Activated CD4-positive, alpha-beta memory T cell treated with anti-CD3 and anti-CD28 coated beads for 36 hours (primary cell): Measurements from ENCODE around the gene TNK2. TPM values are rescaled to one million over a fixed set of nuclear protein-coding genes. Genes with fewer than 3 reads are reported as not detected.

Source experiments
- CTCF ChIA-PET: fragments of 350-600 bp; sonication (Branson Sonifier 250); formaldehyde crosslinking; loops from one replicate; lab custom pipeline; 2021; ENCODE audit warnings: antibody characterized with exemption, inconsistent platforms; lab: Charles Lee
- POLR2A ChIA-PET: fragments of 350-600 bp; sonication (Branson Sonifier 250); formaldehyde crosslinking; loops from one replicate; lab custom pipeline; 2021; ENCODE audit warnings: antibody characterized with exemption; lab: Charles Lee
- DNase-seq: peaks from one replicate; pipeline ENCODE4 v3.0.0-alpha.2; 2020
- H3K27ac Mint-ChIP-seq: one replicate; pipeline ENCODE4 v1.8.0; 2021; ENCODE audit warnings: mixed read lengths
- H3K27me3 Mint-ChIP-seq: one replicate; pipeline ENCODE4 v1.8.0; 2021; ENCODE audit warnings: mixed read lengths
- H3K36me3 Mint-ChIP-seq: one replicate; pipeline ENCODE4 v1.8.0; 2021; ENCODE audit warnings: mixed read lengths
- H3K4me1 Mint-ChIP-seq: one replicate; pipeline ENCODE4 v1.8.0; 2021; ENCODE audit warnings: low read depth, mixed read lengths
- H3K4me3 Mint-ChIP-seq: one replicate; pipeline ENCODE4 v1.8.0; 2021; ENCODE audit warnings: mild to moderate bottlenecking, mixed read lengths
- H3K9me3 Mint-ChIP-seq: one replicate; pipeline ENCODE4 v1.8.0; 2021; ENCODE audit warnings: mixed read lengths
- intact Hi-C: fragments of 100-400 bp; cut with micrococcal nuclease; formaldehyde crosslinking; loops from one replicate; pipeline ENCODE4 v1.15.1; 2023
- total RNA-seq, 2 experiments: library from RNA; stranded (reverse); gene quantifications; one replicate each; pipeline ENCODE4 v1.2.3, GENCODE V29; 2021

The TNK2 gene
- total RNA-seq, 2 experiments from 2014 or later, result 59.9 to 67.1 TPM

GRCh38 chr3:195897081-195897852 is 11.1 kb downstream of the TNK2 start:
- H3K4me3 Mint-ChIP-seq, result peak overlapping the region; percentile 84
- H3K27me3 Mint-ChIP-seq, result no peaks in the 10 kb centered on the region
- ChIA-PET CTCF (interaction anchor here (1.1 to 7.0 kb wide), 6 partner anchors 10 to 626 kb away, joined by 3 to 109 read pairs (median 42); partner anchors contain the start of genes TNK2 and XXYLT1), POLR2A (interaction anchor here (4.3 kb wide), 1 partner anchor 11 kb away, joined by 51 read pairs; the partner anchor contains the start of gene TNK2)
- peak overlapping the region; percentile 89 for H3K27ac Mint-ChIP-seq
- peaks cover 2% of the 10 kb centered on the region for H3K36me3 Mint-ChIP-seq
- intact Hi-C loops, result loop anchor here (5.0 kb wide), 1 partner anchor 350 kb away; no protein-coding TSS in a partner anchor
- H3K9me3 Mint-ChIP-seq, result no peaks in the 10 kb centered on the region
- DNase-seq, result no peak
- H3K4me1 Mint-ChIP-seq, result peaks cover 59% of the 10 kb centered on the region

GRCh38 chr3:195896361-195897080 is 11.8 kb downstream of the TNK2 start:
- no peak for DNase-seq
- peaks cover 54% of the 10 kb centered on the region for H3K4me1 Mint-ChIP-seq
- ChIA-PET POLR2A (interaction anchor here (4.3 kb wide), 1 partner anchor 12 kb away, joined by 51 read pairs; the partner anchor contains the start of gene TNK2), CTCF (interaction anchor here (1.1 to 7.0 kb wide), 9 partner anchors 11 to 625 kb away, joined by 3 to 109 read pairs (median 4); partner anchors contain the start of genes TNK2 and XXYLT1)
- intact Hi-C loops, result loop anchor here (5.0 kb wide), 1 partner anchor 349 kb away; no protein-coding TSS in a partner anchor
- H3K27ac Mint-ChIP-seq, result peak overlapping the region; percentile 89
- H3K4me3 Mint-ChIP-seq, result peak overlapping the region; percentile 84
- no peaks in the 10 kb centered on the region for H3K27me3 Mint-ChIP-seq
- H3K9me3 Mint-ChIP-seq, result no peaks in the 10 kb centered on the region
- H3K36me3 Mint-ChIP-seq, result peaks cover 2% of the 10 kb centered on the region

GRCh38 chr3:195895861-195896360 is 12.4 kb downstream of the TNK2 start:
- Mint-ChIP-seq H3K4me1 (peaks cover 49% of the 10 kb centered on the region), H3K27ac (peak overlapping the region; percentile 89), H3K36me3 (peaks cover 2% of the 10 kb centered on the region), H3K9me3 (no peaks in the 10 kb centered on the region), H3K4me3 (peak overlapping the region; percentile 84), H3K27me3 (no peaks in the 10 kb centered on the region)
- POLR2A ChIA-PET, result interaction anchor here (1.1 to 4.3 kb wide), 2 partner anchors 12 to 19 kb away, joined by 3 to 51 read pairs; partner anchors contain the start of gene TNK2
- DNase-seq, result peak; percentile 75
- intact Hi-C loops, result loop anchor here (1.0 to 5.0 kb wide), 3 partner anchors 11 to 349 kb away; no protein-coding TSS in a partner anchor
- CTCF ChIA-PET, result interaction anchor here (1.2 to 7.0 kb wide), 7 partner anchors 11 to 45 kb away, joined by 3 to 109 read pairs (median 40); partner anchors contain the start of gene TNK2

GRCh38 chr3:195895078-195895860 is 13.1 kb downstream of the TNK2 start:
- Mint-ChIP-seq H3K36me3 (peaks cover 2% of the 10 kb centered on the region), H3K27me3 (no peaks in the 10 kb centered on the region), H3K4me1 (peaks cover 42% of the 10 kb centered on the region), H3K4me3 (peak overlapping the region; percentile 84), H3K9me3 (no peaks in the 10 kb centered on the region), H3K27ac (peak overlapping the region; percentile 89)
- DNase-seq, result peak; percentile 84
- POLR2A ChIA-PET, result interaction anchor here (1.1 to 4.3 kb wide), 4 partner anchors 13 to 19 kb away, joined by 3 to 51 read pairs (median 5); partner anchors contain the start of gene TNK2
- CTCF ChIA-PET, result interaction anchor here (0.7 to 7.0 kb wide), 20 partner anchors 9 to 353 kb away, joined by 3 to 109 read pairs (median 6); partner anchors contain the start of gene TNK2
- intact Hi-C loops, result loop anchor here (1.0 to 5.0 kb wide), 3 partner anchors 12 to 348 kb away; no protein-coding TSS in a partner anchor

GRCh38 chr3:195893916-195894465 is 14.4 kb downstream of the TNK2 start:
- ChIA-PET POLR2A (interaction anchor here (1.1 to 4.3 kb wide), 3 partner anchors 14 to 21 kb away, joined by 4 to 51 read pairs (median 6); partner anchors contain the start of gene TNK2), CTCF (interaction anchor here (0.6 to 7.0 kb wide), 22 partner anchors 8 to 352 kb away, joined by 3 to 109 read pairs (median 6); partner anchors contain the start of gene TNK2)
- H3K27me3 Mint-ChIP-seq, result no peaks in the 10 kb centered on the region
- DNase-seq, result no peak
- H3K27ac Mint-ChIP-seq, result no peak overlapping the region
- peaks cover 32% of the 10 kb centered on the region for H3K4me1 Mint-ChIP-seq
- intact Hi-C loops, result loop anchor here (1.0 kb wide), 2 partner anchors 31 to 35 kb away; no protein-coding TSS in a partner anchor
- H3K9me3 Mint-ChIP-seq, result no peaks in the 10 kb centered on the region
- H3K4me3 Mint-ChIP-seq, result no peak overlapping the region
- peaks cover 2% of the 10 kb centered on the region for H3K36me3 Mint-ChIP-seq

- peaks cover 2% of the 10 kb centered on the region for H3K36me3 Mint-ChIP-seq
- H3K4me3 Mint-ChIP-seq, result no peak overlapping the region
Observed at GRCh38 chr3:195893516-195893915, 14.8 kb downstream of the TNK2 start.

DNA sequence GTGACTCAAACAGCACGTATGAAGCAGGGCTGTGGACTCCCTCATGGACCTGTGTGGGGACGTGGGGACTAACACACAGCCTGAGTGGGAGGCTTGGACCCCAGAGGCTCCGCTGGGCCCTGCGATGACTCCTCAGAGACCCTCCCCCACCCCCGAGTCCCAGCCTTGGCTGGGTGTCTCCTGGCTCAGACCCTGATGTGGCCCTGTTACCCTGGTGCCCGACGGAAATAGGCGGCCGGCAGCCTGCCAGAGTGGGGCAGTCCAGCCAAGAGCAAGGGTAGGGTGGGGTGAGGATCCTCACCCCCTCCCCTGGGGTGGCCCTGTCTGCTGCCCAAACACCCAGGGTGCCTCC is 15.3 kb downstream of the TNK2 start:
- no peak overlapping the region for H3K4me3 Mint-ChIP-seq
- no peak overlapping the region for H3K27ac Mint-ChIP-seq
- no peaks in the 10 kb centered on the region for H3K9me3 Mint-ChIP-seq
- peaks cover 28% of the 10 kb centered on the region for H3K4me1 Mint-ChIP-seq
- intact Hi-C loops, result no loop called here
- POLR2A ChIA-PET, result interaction anchor here (2.0 kb wide), 1 partner anchor 18 kb away, joined by 4 read pairs; no protein-coding TSS in a partner anchor
- CTCF ChIA-PET, result interaction anchor here (1.0 to 7.0 kb wide), 7 partner anchors 14 to 42 kb away, joined by 3 to 109 read pairs (median 40); partner anchors contain the start of gene TNK2
- H3K36me3 Mint-ChIP-seq, result peaks cover 4% of the 10 kb centered on the region
- H3K27me3 Mint-ChIP-seq, result no peaks in the 10 kb centered on the region
- DNase-seq, result no peak

More at GRCh38 chr3:195893516-195893915, 14.8 kb downstream of the TNK2 start:
- Mint-ChIP-seq H3K27ac (no peak overlapping the region), H3K4me1 (peaks cover 32% of the 10 kb centered on the region), H3K9me3 (no peaks in the 10 kb centered on the region), H3K27me3 (no peaks in the 10 kb centered on the region)
- CTCF ChIA-PET, result interaction anchor here (1.0 to 7.0 kb wide), 13 partner anchors 8 to 55 kb away, joined by 3 to 109 read pairs (median 10); partner anchors contain the start of gene TNK2
- DNase-seq, result no peak
- POLR2A ChIA-PET, result interaction anchor here (2.0 to 4.3 kb wide), 2 partner anchors 15 to 18 kb away, joined by 4 to 51 read pairs; partner anchors contain the start of gene TNK2
- intact Hi-C loops, result no loop called here

GRCh38 chr3:195892105-195893043 is 16.0 kb downstream of the TNK2 start:
- no peak for DNase-seq
- H3K27ac Mint-ChIP-seq, result no peak overlapping the region
- peaks cover 22% of the 10 kb centered on the region for H3K4me1 Mint-ChIP-seq
- POLR2A ChIA-PET, result no interaction called here
- CTCF ChIA-PET, result interaction anchor here (0.7 to 7.0 kb wide), 8 partner anchors 15 to 42 kb away, joined by 3 to 109 read pairs (median 4); partner anchors contain the start of gene TNK2
- no peaks in the 10 kb centered on the region for H3K9me3 Mint-ChIP-seq
- intact Hi-C loops, result no loop called here
- no peak overlapping the region for H3K4me3 Mint-ChIP-seq
- H3K27me3 Mint-ChIP-seq, result no peaks in the 10 kb centered on the region
- H3K36me3 Mint-ChIP-seq, result peaks cover 9% of the 10 kb centered on the region

DNA sequence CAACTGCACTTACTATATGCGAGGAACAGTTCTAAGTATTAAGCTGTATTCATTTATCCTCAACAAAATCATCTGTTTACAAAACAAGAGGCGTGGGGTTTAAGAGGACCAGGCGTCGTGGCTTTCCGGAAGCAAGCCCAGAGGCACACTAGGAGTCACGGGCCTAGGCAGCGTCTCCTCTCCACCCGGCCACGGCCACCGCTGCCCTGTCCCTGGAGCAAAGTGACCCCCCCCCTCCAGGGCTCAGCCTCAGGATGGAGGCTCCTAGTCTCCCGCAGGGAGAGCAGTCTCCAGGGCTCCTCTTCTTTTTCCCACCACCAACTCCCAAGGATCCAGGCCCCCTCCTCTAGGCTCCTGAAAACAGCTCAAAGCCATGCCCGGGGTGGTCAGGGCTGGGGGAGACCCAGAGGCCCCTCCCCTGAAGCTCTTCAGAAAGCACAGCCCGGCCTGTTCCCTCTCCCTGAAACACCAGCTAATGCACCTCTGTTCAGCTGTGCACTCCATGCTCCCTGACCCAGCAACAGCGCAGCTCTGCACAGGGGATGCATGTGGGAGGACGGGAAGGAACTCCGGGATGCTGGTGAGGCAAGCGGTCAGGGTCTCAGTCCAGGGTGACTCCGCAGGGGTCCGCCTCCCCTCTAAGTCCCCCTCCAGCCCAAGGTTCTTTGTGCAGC is 16.8 kb downstream of the TNK2 start:
- intact Hi-C loops, result no loop called here
- no peaks in the 10 kb centered on the region for H3K27me3 Mint-ChIP-seq
- H3K36me3 Mint-ChIP-seq, result peaks cover 9% of the 10 kb centered on the region
- ChIA-PET POLR2A (no interaction called here), CTCF (interaction anchor here (0.7 to 7.0 kb wide), 8 partner anchors 16 to 41 kb away, joined by 3 to 109 read pairs (median 4); partner anchors contain the start of gene TNK2)
- H3K4me1 Mint-ChIP-seq, result peaks cover 14% of the 10 kb centered on the region
- H3K9me3 Mint-ChIP-seq, result no peaks in the 10 kb centered on the region
- DNase-seq, result no peak
- H3K27ac Mint-ChIP-seq, result no peak overlapping the region
- H3K4me3 Mint-ChIP-seq, result no peak overlapping the region
